Liver (tissue), 3 donors: Measurements from ENCODE around the gene LETMD1.

Experiments used
- CTCF ChIP-seq: fragments of 150-350 bp; IDR thresholded peaks from 2 replicates; pipeline ENCODE4 v1.5.1; 2017; ENCODE audit warnings: improper control_type of control experiment, low read depth, low read length; ENCODE audit not compliant: missing input control
- FOXA1 ChIP-seq: IDR thresholded peaks from 2 replicates; pipeline ENCODE4 v1.6.1; 2016; ENCODE audit warnings: antibody characterized with exemption
- GABPA ChIP-seq, 2 donors: IDR thresholded peaks in 1 of 2; conservative IDR thresholded peaks in 1 of 2; 2 replicates each; pipeline ENCODE4 v1.6.1; 2016; ENCODE audit warnings: antibody characterized with exemption in 2 of 2, mild to moderate bottlenecking in 1 of 2, moderate library complexity in 1 of 2
- JUND ChIP-seq, 2 donors: IDR thresholded peaks; 2 replicates each; pipeline ENCODE4 v1.6.1; 2016; ENCODE audit warnings: antibody characterized with exemption in 2 of 2
- MAX ChIP-seq: IDR thresholded peaks from 2 replicates; pipeline ENCODE4 v1.6.1; 2016; ENCODE audit warnings: antibody characterized with exemption
- RAD21 ChIP-seq, 2 donors: IDR thresholded peaks; 2 replicates each; pipeline ENCODE4 v1.6.1; 2016; ENCODE audit warnings: antibody characterized with exemption in 2 of 2, mild to moderate bottlenecking in 2 of 2
- REST ChIP-seq: IDR thresholded peaks from 2 replicates; pipeline ENCODE4 v1.6.1; 2016; ENCODE audit warnings: antibody characterized with exemption, mild to moderate bottlenecking
- RXRA ChIP-seq, 2 donors: IDR thresholded peaks; 2 replicates each; pipeline ENCODE4 v1.6.1; 2017 to 2018; ENCODE audit warnings: antibody characterized with exemption in 2 of 2, mild to moderate bottlenecking in 1 of 2
- TAF1 ChIP-seq: conservative IDR thresholded peaks from 2 replicates; pipeline ENCODE4 v1.6.1; 2016; ENCODE audit warnings: antibody characterized with exemption, mild to moderate bottlenecking
- ZBTB33 ChIP-seq: IDR thresholded peaks from 2 replicates; pipeline ENCODE4 v1.6.1; 2016; ENCODE audit warnings: antibody characterized with exemption
- donor health status: healthy.
- donor health status: healthy.

- no peak for TF ChIP-seq CTCF
- TF ChIP-seq MAX: no peak
- no peak for TF ChIP-seq TAF1
- TF ChIP-seq REST: no peak
- no peak for TF ChIP-seq GABPA (IDR thresholded peaks at IDR 0.05 in 1 of 2, conservative IDR thresholded peaks at IDR 0.05 in 1 of 2)
- no peak for TF ChIP-seq ZBTB33
- no peak for TF ChIP-seq FOXA1
- no peak for TF ChIP-seq RXRA (IDR thresholded peaks at IDR 0.05)
- TF ChIP-seq RAD21 (IDR thresholded peaks at IDR 0.05): no peak
- TF ChIP-seq JUND (IDR thresholded peaks at IDR 0.05): no peak
Measured at GRCh38 chr12:51001799-51002198, 46.3 kb upstream of the LETMD1 start.
